ENCODE measurements around the gene TSACC.
"Not testable (repeated sequence)": the region's sequence is repeated elsewhere in the genome, so short reads cannot be mapped to it uniquely, and the experiment has no call there.

The TSACC gene

GRCh38 chr1:156346636-156347035 is 8.3 kb downstream of the TSACC start:
- DNase-seq (ENCODE audit: low spot score) = no peak

- no peak for DNase-seq (ENCODE audit: low spot score)
These were observed 9.0 kb downstream of the TSACC start for GRCh38 chr1:156347331-156347730.

GRCh38 chr1:156352481-156352880 is 14.2 kb downstream of the TSACC start:
- DNase-seq (ENCODE audit: low spot score) = not testable (repeated sequence)

GRCh38 chr1:156356262-156356874 is 18.0 kb downstream of the TSACC start:
- no peak for DNase-seq (ENCODE audit: low spot score)

- DNase-seq (ENCODE audit: low spot score) = no peak
These were observed 18.7 kb downstream of the TSACC start for GRCh38 chr1:156356875-156357534.

GRCh38 chr1:156357977-156358376 is 19.7 kb downstream of the TSACC start:
- no peak for DNase-seq (ENCODE audit: low spot score)

GRCh38 chr1:156358641-156359040 is 20.3 kb downstream of the TSACC start:
- DNase-seq (ENCODE audit: low spot score) = no peak

GRCh38 chr1:156359249-156359648 is 20.9 kb downstream of the TSACC start:
- DNase-seq (ENCODE audit: low spot score) = no peak

- DNase-seq (ENCODE audit: low spot score) = no peak
These were observed 21.6 kb downstream of the TSACC start for GRCh38 chr1:156359973-156360372.

- DNase-seq (ENCODE audit: low spot score) = no peak
These were observed 22.2 kb downstream of the TSACC start for GRCh38 chr1:156360534-156360933.

GRCh38 chr1:156365754-156366153 is 27.4 kb downstream of the TSACC start:
- no peak for DNase-seq (ENCODE audit: low spot score)

- no peak for DNase-seq (ENCODE audit: low spot score)
These were observed 28.2 kb downstream of the TSACC start for GRCh38 chr1:156366378-156367166.

- DNase-seq (ENCODE audit: low spot score) = no peak
These were observed 29.2 kb downstream of the TSACC start for GRCh38 chr1:156367383-156368156.

- no peak for DNase-seq (ENCODE audit: low spot score)
These were observed 29.9 kb downstream of the TSACC start for GRCh38 chr1:156368157-156368658.

GRCh38 chr1:156368889-156369684 is 30.8 kb downstream of the TSACC start, which contains the start of gene RHBG:
TSS of gene RHBG (plus strand) at chr1:156369211. CDS start at chr1:156369250, 39 bp downstream.
- DNase-seq (ENCODE audit: low spot score) = no peak

- DNase-seq (ENCODE audit: low spot score) = not testable (repeated sequence)
These were observed 31.5 kb downstream of the TSACC start for GRCh38 chr1:156369685-156370286.

- DNase-seq (ENCODE audit: low spot score) = no peak
These were observed 33.4 kb downstream of the TSACC start for GRCh38 chr1:156371553-156372264.

- no peak for DNase-seq (ENCODE audit: low spot score)
These were observed 33.9 kb downstream of the TSACC start for GRCh38 chr1:156372265-156372586.

GRCh38 chr1:156372876-156373275 is 34.5 kb downstream of the TSACC start:
- no peak for DNase-seq (ENCODE audit: low spot score)

GRCh38 chr1:156373546-156373945 is 35.2 kb downstream of the TSACC start:
- no peak for DNase-seq (ENCODE audit: low spot score)

All from putamen (tissue), 1 donor.